Small intestine (tissue), 7 donors: ENCODE measurements around the gene VAV1. TPM values are rescaled to one million over a fixed set of nuclear protein-coding genes. Genes with fewer than 3 reads are reported as not detected.

Source experiments
- DNase-seq, 2 donors: peaks; one replicate each; pipeline versions ENCODE4 v3.0.0 to v3.0.0-alpha.2; 2013
- FAIRE-seq: peaks from 2 replicates; lab custom pipeline; 2012; peaks lifted over from hg19 to GRCh38; lab: Jason Lieb, UNC
- H3K27ac ChIP-seq, 3 donors: one replicate each; pipeline ENCODE4 v1.5.1; 2013; ENCODE audit warnings: low read length in 2 of 3, mild to moderate bottlenecking in 2 of 3, control low read depth in 1 of 3, inconsistent platforms in 1 of 3, low read depth in 1 of 3, moderate library complexity in 1 of 3
- H3K27me3 ChIP-seq, 3 donors: one replicate each; pipeline ENCODE4 v1.6.1; 2013; ENCODE audit warnings: low read length in 3 of 3, inconsistent platforms in 1 of 3; ENCODE audit not compliant: control insufficient read depth in 3 of 3, insufficient read depth in 3 of 3
- H3K36me3 ChIP-seq, 3 donors: one replicate each; pipeline ENCODE4 v1.6.1; 2013; ENCODE audit warnings: low read length in 3 of 3, inconsistent platforms in 1 of 3, low read depth in 1 of 3, mild to moderate bottlenecking in 1 of 3, moderate library complexity in 1 of 3; ENCODE audit not compliant: control insufficient read depth in 3 of 3, insufficient read depth in 2 of 3
- H3K4me1 ChIP-seq, 3 donors: one replicate each; pipeline ENCODE4 v1.6.1; 2013; ENCODE audit warnings: low read length in 2 of 3, inconsistent platforms in 1 of 3, low read depth in 1 of 3, mild to moderate bottlenecking in 1 of 3, moderate library complexity in 1 of 3; ENCODE audit not compliant: control insufficient read depth in 3 of 3, insufficient read depth in 2 of 3
- H3K4me3 ChIP-seq, 3 donors: one replicate each; pipeline ENCODE4 v1.5.1; 2013; ENCODE audit warnings: low read length in 3 of 3, control low read depth in 1 of 3, inconsistent platforms in 1 of 3, low read depth in 1 of 3, mild to moderate bottlenecking in 1 of 3, moderate library complexity in 1 of 3
- H3K9me3 ChIP-seq, 2 donors: one replicate each; pipeline ENCODE4 v1.6.1; 2013; ENCODE audit warnings: low read depth in 1 of 2, low read length in 1 of 2; ENCODE audit not compliant: control insufficient read depth in 2 of 2, insufficient read depth in 1 of 2
- WGBS, 3 donors: extraction: QIAGEN DNeasy Blood & Tissue Kit; methylation state at CpG; one replicate each; pipeline ENCODE4 v1.1.7; 2013; 5-methylcytosine and 5-hydroxymethylcytosine counted together
- polyA plus RNA-seq, 4 donors: library from polyadenylated mRNA; stranded (reverse) in 3 of 4; unstranded in 1 of 4; fragments of 200-250 nt in 3 of 4; fragments of 120-200 nt in 1 of 4; gene quantifications; one replicate each; pipeline versions ENCODE4 v1.2.1 to v1.2.3, GENCODE V29; 2013
- donor health status: healthy with polysubstance abuse.
- donor health status: control.
- donor health status: control.
- donor health status: Bipolar disorder and iron deficiency.
- donor health status: healthy.

Gene VAV1
- polyA plus RNA-seq, 4 donors, result 2.5 to 3.5 (median 3.1) TPM

- H3K36me3 ChIP-seq, result no peaks in the 10 kb centered on the region
- no peaks in the 10 kb centered on the region for H3K4me1 ChIP-seq
- H3K4me3 ChIP-seq, result no peak overlapping the region
- no peak overlapping the region for H3K27ac ChIP-seq
- 72 to 78% (median 77%) methylated on average over 3 to 4 of the region's 4 CpGs for WGBS, 3 donors
- H3K27me3 ChIP-seq, result no peaks in the 10 kb centered on the region
- DNase-seq (no peak), FAIRE-seq (no peak)
- H3K9me3 ChIP-seq, result peaks cover 0 to 13% of the 10 kb centered on the region in 2 donors
Measured at GRCh38 chr19:6818246-6818645, 45.7 kb downstream of the VAV1 start.

- Histone ChIP-seq H3K27ac (no peak overlapping the region), H3K4me1 (no peaks in the 10 kb centered on the region), H3K36me3 (no peaks in the 10 kb centered on the region), H3K9me3 (peaks cover 0 to 13% of the 10 kb centered on the region in 2 donors), H3K27me3 (no peaks in the 10 kb centered on the region), H3K4me3 (no peak overlapping the region)
- no peak for FAIRE-seq
- no peak for DNase-seq
- 83 to 91% (median 86%) methylated on average over 2 of the region's 2 CpGs for WGBS, 3 donors
Measured at GRCh38 chr19:6819323-6819722, 46.8 kb downstream of the VAV1 start.

- Histone ChIP-seq H3K27ac (no peak overlapping the region), H3K9me3 (peaks cover 0 to 13% of the 10 kb centered on the region in 2 donors), H3K36me3 (no peaks in the 10 kb centered on the region), H3K4me3 (no peak overlapping the region), H3K27me3 (no peaks in the 10 kb centered on the region), H3K4me1 (no peaks in the 10 kb centered on the region)
- FAIRE-seq, result no peak
- WGBS, 3 donors, result 95 to 96% (median 96%) methylated on average over 4 of the region's 4 CpGs
- no peak for DNase-seq
Measured at GRCh38 chr19:6820237-6820636, 47.7 kb downstream of the VAV1 start.

GRCh38 chr19:6821639-6822310 lies 49.3 kb downstream of the VAV1 start:
- no peak overlapping the region for H3K4me3 ChIP-seq
- H3K27ac ChIP-seq, result no peak overlapping the region
- no peaks in the 10 kb centered on the region for H3K27me3 ChIP-seq
- FAIRE-seq, result no peak
- no peak for DNase-seq
- peaks cover 0 to 13% of the 10 kb centered on the region in 2 donors for H3K9me3 ChIP-seq
- no peaks in the 10 kb centered on the region for H3K4me1 ChIP-seq
- H3K36me3 ChIP-seq, result no peaks in the 10 kb centered on the region
- 82 to 89% (median 85%) methylated on average over 16 to 17 of the region's 17 CpGs for WGBS, 3 donors

GRCh38 chr19:6822311-6822670 lies 49.8 kb downstream of the VAV1 start:
- no peak for FAIRE-seq
- Histone ChIP-seq H3K4me1 (no peaks in the 10 kb centered on the region), H3K27me3 (no peaks in the 10 kb centered on the region), H3K4me3 (no peak overlapping the region), H3K36me3 (no peaks in the 10 kb centered on the region), H3K27ac (no peak overlapping the region), H3K9me3 (peaks cover 0 to 13% of the 10 kb centered on the region in 2 donors)
- 60 to 71% (median 66%) methylated on average over 24 to 25 of the region's 25 CpGs for WGBS, 3 donors
- no peak for DNase-seq

- Histone ChIP-seq H3K36me3 (no peaks in the 10 kb centered on the region), H3K9me3 (peaks cover 0 to 5% of the 10 kb centered on the region in 2 donors), H3K4me3 (no peak overlapping the region), H3K4me1 (no peaks in the 10 kb centered on the region), H3K27me3 (no peaks in the 10 kb centered on the region), H3K27ac (no peak overlapping the region)
- 87 to 88% (median 88%) methylated on average over 12 of the region's 12 CpGs for WGBS, 3 donors
- FAIRE-seq (no peak), DNase-seq (no peak)
Measured at GRCh38 chr19:6825076-6825774, 52.7 kb downstream of the VAV1 start.

GRCh38 chr19:6826281-6826920 lies 53.9 kb downstream of the VAV1 start:
- no peaks in the 10 kb centered on the region for H3K36me3 ChIP-seq
- 86 to 91% (median 91%) methylated on average over 15 of the region's 15 CpGs for WGBS, 3 donors
- no peaks in the 10 kb centered on the region for H3K4me1 ChIP-seq
- H3K4me3 ChIP-seq, result no peak overlapping the region
- H3K27ac ChIP-seq, result no peak overlapping the region
- DNase-seq, result no peak
- FAIRE-seq, result no peak
- H3K27me3 ChIP-seq, result no peaks in the 10 kb centered on the region
- no peaks in the 10 kb centered on the region for H3K9me3 ChIP-seq

- FAIRE-seq (no peak), DNase-seq (no peak)
- H3K4me1 ChIP-seq, result no peaks in the 10 kb centered on the region
- 45 to 58% (median 50%) methylated on average over 13 to 14 of the region's 14 CpGs for WGBS, 3 donors
- H3K4me3 ChIP-seq, result no peak overlapping the region
- no peak overlapping the region for H3K27ac ChIP-seq
- no peaks in the 10 kb centered on the region for H3K27me3 ChIP-seq
- H3K9me3 ChIP-seq, result no peaks in the 10 kb centered on the region
- H3K36me3 ChIP-seq, result no peaks in the 10 kb centered on the region
Measured at GRCh38 chr19:6828306-6828697, 55.8 kb downstream of the VAV1 start.
